Activated T-helper 2 cell treated with anti-CD3 and anti-CD28 coated beads, Interferon-gamma antibody, Interleukin-2, Interleukin-4, amounts not matched to agents 10 μg/mL and 5 μg/mL and 100 μg/mL, durations not matched to agents 14 hours and 24 hours and 36 hours (primary cell): ENCODE results near the gene CXCR2. TPM values are rescaled to one million over a fixed set of nuclear protein-coding genes. Genes with fewer than 3 reads are reported as not detected.

Experiments
- DNase-seq: peaks from one replicate; pipeline ENCODE4 v3.0.0; 2021; ENCODE audit warnings: low spot score
- H3K27ac Mint-ChIP-seq: one replicate; pipeline ENCODE4 v1.8.0; 2021; ENCODE audit warnings: mixed read lengths
- H3K27me3 Mint-ChIP-seq: one replicate; pipeline ENCODE4 v1.8.0; 2021; ENCODE audit warnings: low read depth, mixed read lengths
- H3K36me3 Mint-ChIP-seq: one replicate; pipeline ENCODE4 v1.8.0; 2021; ENCODE audit warnings: low read depth, mixed read lengths
- H3K4me1 Mint-ChIP-seq: one replicate; pipeline ENCODE4 v1.8.0; 2021; ENCODE audit warnings: low read depth, mixed read lengths
- H3K4me3 Mint-ChIP-seq: one replicate; pipeline ENCODE4 v1.8.0; 2021; ENCODE audit warnings: low read depth, mild to moderate bottlenecking, moderate library complexity, mixed read lengths
- H3K9me3 Mint-ChIP-seq: one replicate; pipeline ENCODE4 v1.8.0; 2021; ENCODE audit warnings: mixed read lengths
- intact Hi-C: fragments of 100-400 bp; cut with micrococcal nuclease; formaldehyde crosslinking; loops from one replicate; pipeline ENCODE4 v1.15.1; 2023
- total RNA-seq: library from RNA; stranded (reverse); gene quantifications from 2 replicates; pipeline ENCODE4 v1.2.3, GENCODE V29; 2022

Gene CXCR2
- total RNA-seq, 1 donor from 2014 or later: 0.09 TPM

- peaks cover 15% of the 10 kb centered on the region for H3K27me3 Mint-ChIP-seq
- H3K4me1 Mint-ChIP-seq: no peaks in the 10 kb centered on the region
- no peaks in the 10 kb centered on the region for H3K9me3 Mint-ChIP-seq
- H3K4me3 Mint-ChIP-seq: no peak overlapping the region
- H3K36me3 Mint-ChIP-seq: no peaks in the 10 kb centered on the region
- no peak for DNase-seq
- intact Hi-C loops: no loop called here
- no peak overlapping the region for H3K27ac Mint-ChIP-seq
Measured at GRCh38 chr2:218145124-218145523, 19.3 kb downstream of the CXCR2 start.

- no peaks in the 10 kb centered on the region for H3K36me3 Mint-ChIP-seq
- DNase-seq: no peak
- no peaks in the 10 kb centered on the region for H3K9me3 Mint-ChIP-seq
- no peak overlapping the region for H3K4me3 Mint-ChIP-seq
- H3K27ac Mint-ChIP-seq: no peak overlapping the region
- intact Hi-C loops: no loop called here
- no peaks in the 10 kb centered on the region for H3K4me1 Mint-ChIP-seq
- peaks cover 15% of the 10 kb centered on the region for H3K27me3 Mint-ChIP-seq
Measured at GRCh38 chr2:218146056-218146455, 20.2 kb downstream of the CXCR2 start.

GRCh38 chr2:218149098-218149497 lies 23.3 kb downstream of the CXCR2 start:
- H3K27ac Mint-ChIP-seq: no peak overlapping the region
- no peak for DNase-seq
- intact Hi-C loops: no loop called here

GRCh38 chr2:218149848-218150440 lies 24.1 kb downstream of the CXCR2 start:
- no peaks in the 10 kb centered on the region for H3K4me1 Mint-ChIP-seq
- H3K4me3 Mint-ChIP-seq: no peak overlapping the region
- H3K9me3 Mint-ChIP-seq: no peaks in the 10 kb centered on the region
- no peak for DNase-seq
- H3K27me3 Mint-ChIP-seq: peaks cover 22% of the 10 kb centered on the region
- intact Hi-C loops: no loop called here
- no peaks in the 10 kb centered on the region for H3K36me3 Mint-ChIP-seq
- H3K27ac Mint-ChIP-seq: no peak overlapping the region

More at GRCh38 chr2:218149098-218149497, 23.3 kb downstream of the CXCR2 start:
- no peak overlapping the region for H3K4me3 Mint-ChIP-seq
- H3K9me3 Mint-ChIP-seq: no peaks in the 10 kb centered on the region
- H3K4me1 Mint-ChIP-seq: no peaks in the 10 kb centered on the region
- H3K36me3 Mint-ChIP-seq: no peaks in the 10 kb centered on the region
- peaks cover 22% of the 10 kb centered on the region for H3K27me3 Mint-ChIP-seq

GRCh38 chr2:218152172-218152571 lies 26.3 kb downstream of the CXCR2 start:
- Mint-ChIP-seq H3K4me1 (no peaks in the 10 kb centered on the region), H3K9me3 (no peaks in the 10 kb centered on the region), H3K27ac (no peak overlapping the region), H3K27me3 (peaks cover 19% of the 10 kb centered on the region), H3K36me3 (no peaks in the 10 kb centered on the region), H3K4me3 (no peak overlapping the region)
- no peak for DNase-seq
- intact Hi-C loops: no loop called here

GRCh38 chr2:218152777-218153176 lies 26.9 kb downstream of the CXCR2 start:
- Mint-ChIP-seq H3K27me3 (peaks cover 21% of the 10 kb centered on the region), H3K36me3 (no peaks in the 10 kb centered on the region), H3K4me3 (no peak overlapping the region), H3K27ac (no peak overlapping the region), H3K4me1 (no peaks in the 10 kb centered on the region), H3K9me3 (no peaks in the 10 kb centered on the region)
- intact Hi-C loops: no loop called here
- no peak for DNase-seq

- Mint-ChIP-seq H3K4me3 (no peak overlapping the region), H3K36me3 (no peaks in the 10 kb centered on the region), H3K27ac (no peak overlapping the region), H3K27me3 (peaks cover 25% of the 10 kb centered on the region), H3K4me1 (no peaks in the 10 kb centered on the region), H3K9me3 (no peaks in the 10 kb centered on the region)
- intact Hi-C loops: no loop called here
- DNase-seq: no peak
Measured at GRCh38 chr2:218155953-218156479, 30.2 kb downstream of the CXCR2 start.

GRCh38 chr2:218161644-218162043 lies 35.8 kb downstream of the CXCR2 start:
- H3K27me3 Mint-ChIP-seq: peaks cover 30% of the 10 kb centered on the region
- H3K4me3 Mint-ChIP-seq: no peak overlapping the region
- H3K9me3 Mint-ChIP-seq: no peaks in the 10 kb centered on the region
- no peaks in the 10 kb centered on the region for H3K36me3 Mint-ChIP-seq
- H3K27ac Mint-ChIP-seq: no peak overlapping the region
- no peak for DNase-seq
- intact Hi-C loops: no loop called here
- H3K4me1 Mint-ChIP-seq: peaks cover 8% of the 10 kb centered on the region

- H3K9me3 Mint-ChIP-seq: no peaks in the 10 kb centered on the region
- peaks cover 18% of the 10 kb centered on the region for H3K4me1 Mint-ChIP-seq
- H3K27me3 Mint-ChIP-seq: peaks cover 29% of the 10 kb centered on the region
- H3K27ac Mint-ChIP-seq: no peak overlapping the region
- intact Hi-C loops: no loop called here
- H3K36me3 Mint-ChIP-seq: no peaks in the 10 kb centered on the region
- no peak overlapping the region for H3K4me3 Mint-ChIP-seq
- DNase-seq: no peak
Measured at GRCh38 chr2:218162814-218163213, 37.0 kb downstream of the CXCR2 start.

- Mint-ChIP-seq H3K4me3 (peak within 1 kb of the TSS; percentile 26), H3K27me3 (peaks cover 28% of the 10 kb centered on the region), H3K36me3 (no peaks in the 10 kb centered on the region), H3K9me3 (no peaks in the 10 kb centered on the region), H3K4me1 (peaks cover 30% of the 10 kb centered on the region), H3K27ac (no peak within 1 kb of the TSS)
- intact Hi-C loops: no loop called here
- peak; percentile 23 for DNase-seq
Measured at GRCh38 chr2:218166791-218167190, 41.0 kb downstream of the CXCR2 start, which contains the start of gene CXCR1. CXCR1 (minus strand) TSS chr2:218166962; CDS start chr2:218165211, 1,751 bp downstream.

- Mint-ChIP-seq H3K27me3 (peaks cover 27% of the 10 kb centered on the region), H3K36me3 (no peaks in the 10 kb centered on the region), H3K4me1 (peaks cover 30% of the 10 kb centered on the region), H3K27ac (no peak overlapping the region), H3K4me3 (no peak overlapping the region), H3K9me3 (no peaks in the 10 kb centered on the region)
- no peak for DNase-seq
- intact Hi-C loops: no loop called here
Measured at GRCh38 chr2:218168016-218168415, 42.2 kb downstream of the CXCR2 start.

- H3K36me3 Mint-ChIP-seq: no peaks in the 10 kb centered on the region
- H3K9me3 Mint-ChIP-seq: no peaks in the 10 kb centered on the region
- intact Hi-C loops: no loop called here
Measured at GRCh38 chr2:218168635-218169462, 43.0 kb downstream of the CXCR2 start.

More at GRCh38 chr2:218168635-218169462, 43.0 kb downstream of the CXCR2 start:
- peaks cover 30% of the 10 kb centered on the region for H3K4me1 Mint-ChIP-seq
- H3K27me3 Mint-ChIP-seq: peaks cover 27% of the 10 kb centered on the region
- peak; percentile 37 for DNase-seq
- no peak overlapping the region for H3K4me3 Mint-ChIP-seq
- H3K27ac Mint-ChIP-seq: no peak overlapping the region
